Hematopoietic multipotent progenitor cell (in vitro differentiated cells): ENCODE measurements around the gene IKBKE. TPM values are rescaled to one million over a fixed set of nuclear protein-coding genes. Genes with fewer than 3 reads are reported as not detected.

Experiments used
- DNase-seq, 3 donors: peaks; one replicate each; pipeline ENCODE4 v3.0.0-alpha.2; 2011 to 2015; ENCODE audit warnings: low read depth in 2 of 3, low spot score in 2 of 3
- total RNA-seq: library from RNA; depleted of rRNA; stranded (reverse); fragments of >200 nt; gene quantifications from one replicate; pipeline ENCODE4 v1.2.3, GENCODE V29; 2012

IKBKE gene
- total RNA-seq, 1 donor = 29.4 TPM

DNA sequence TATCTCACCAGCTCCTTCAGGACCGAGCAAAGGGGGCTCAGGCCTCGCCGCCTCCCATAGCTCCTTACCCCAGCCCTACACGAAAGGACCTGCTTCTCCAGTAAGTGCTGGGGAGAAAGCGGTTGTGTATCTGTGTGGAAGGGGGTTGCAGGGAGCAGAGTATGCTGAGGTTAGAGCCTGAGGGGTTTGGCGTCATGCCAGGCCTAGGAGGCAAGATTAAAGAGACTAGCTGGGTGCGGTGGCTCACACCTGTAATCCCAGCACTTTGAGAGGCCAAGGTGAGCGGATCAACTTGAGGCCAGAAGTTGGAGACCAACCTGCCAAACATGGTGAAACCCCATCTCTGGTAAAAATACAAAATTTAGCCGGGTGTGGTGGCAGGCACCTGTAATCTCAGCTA, 23.0 kb downstream of the IKBKE start:
- no peak for DNase-seq

GRCh38 chr1:206495011-206495461, 24.8 kb downstream of the IKBKE start:
- DNase-seq = no peak

DNA sequence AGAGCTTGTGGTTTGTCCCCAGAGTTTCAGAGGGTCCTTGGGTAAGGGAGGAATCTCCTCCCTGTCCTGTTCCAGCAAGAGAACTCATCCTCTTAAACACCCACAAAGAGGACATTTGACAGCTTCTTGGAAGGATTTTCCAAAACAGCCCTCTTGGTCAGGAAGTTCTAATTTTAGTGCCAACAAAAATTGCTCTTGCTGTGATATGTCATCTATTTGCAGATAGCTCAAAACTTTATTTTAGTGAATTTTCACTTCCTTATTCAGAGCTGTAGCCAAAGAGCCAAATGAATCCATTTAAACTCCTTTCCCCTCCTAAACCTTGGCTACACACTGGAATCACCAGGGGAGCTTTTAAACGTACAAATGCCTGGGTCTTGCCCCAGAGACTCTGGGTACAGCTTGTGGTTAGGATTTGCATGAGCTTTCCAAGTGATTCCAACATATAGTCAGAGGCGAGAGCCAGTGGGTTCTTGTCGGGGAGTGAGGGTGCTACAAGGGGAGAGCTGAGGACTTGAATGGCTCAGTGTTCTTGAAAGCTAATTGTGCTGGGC, 25.3 kb downstream of the IKBKE start:
- DNase-seq = no peak

GRCh38 chr1:206496131-206496793, 26.0 kb downstream of the IKBKE start:
- DNase-seq = no peak

DNA sequence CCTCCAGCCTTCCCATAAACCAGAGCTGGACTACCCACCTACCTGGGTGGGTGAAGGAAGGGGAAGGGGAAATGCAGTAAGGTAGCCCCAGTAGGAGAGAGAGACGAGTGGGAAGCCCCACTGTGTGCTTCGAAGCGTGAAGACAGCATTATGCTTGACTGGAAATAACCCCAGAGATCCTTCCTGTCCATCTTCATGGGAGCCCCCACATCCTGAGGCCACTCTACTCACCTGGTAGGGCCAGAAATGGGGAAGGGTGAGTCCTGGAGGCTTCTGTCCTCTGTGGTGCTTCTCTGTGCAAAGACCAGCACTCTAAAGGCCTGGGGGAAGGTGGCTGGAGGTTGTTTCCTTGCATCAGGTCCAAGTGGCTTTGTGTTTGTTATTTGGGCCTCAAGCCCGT, 27.1 kb downstream of the IKBKE start:
- DNase-seq = no peak

DNA sequence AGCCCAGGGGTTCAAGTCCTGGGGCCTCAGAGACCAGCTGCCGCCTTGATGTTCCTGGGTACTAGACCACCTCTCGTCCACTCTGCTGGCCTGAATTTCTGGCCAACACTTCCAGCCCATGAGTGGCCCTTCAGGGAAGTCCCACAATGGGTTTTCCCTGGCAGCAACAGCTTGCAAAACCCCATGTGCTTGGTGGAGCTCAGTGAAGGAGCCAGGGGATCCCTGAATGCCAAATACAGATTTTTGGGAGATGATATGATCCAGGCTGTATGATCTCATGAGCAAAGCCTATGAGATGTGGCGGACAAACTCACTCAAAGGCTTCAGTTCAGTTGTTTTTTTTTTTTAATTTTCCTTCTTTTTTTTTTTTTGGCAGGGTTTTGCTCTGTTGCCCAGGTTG, 27.5 kb downstream of the IKBKE start:
- no peak for DNase-seq

- DNase-seq = no peak
Measured at GRCh38 chr1:206498685-206499084, 28.4 kb downstream of the IKBKE start.

DNA sequence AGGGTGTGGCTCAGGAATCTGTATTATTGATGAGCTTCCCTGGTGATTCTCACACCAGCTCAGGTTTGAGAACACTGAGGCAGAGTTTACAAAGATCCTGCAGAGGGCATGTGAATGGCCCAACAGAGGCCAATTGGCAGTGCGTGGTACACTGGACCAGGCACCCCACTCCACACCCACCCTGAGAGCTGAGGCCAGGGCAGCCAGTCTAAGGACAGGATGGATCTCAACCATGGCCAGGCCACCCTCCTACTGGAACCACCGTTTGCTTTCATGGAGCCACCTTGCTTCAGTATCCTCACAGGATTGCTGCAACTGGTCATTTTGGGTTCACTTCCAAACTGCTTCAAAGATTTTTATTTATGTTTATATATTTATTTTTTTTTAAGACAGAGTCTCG, 29.8 kb downstream of the IKBKE start:
- DNase-seq = no peak

DNA sequence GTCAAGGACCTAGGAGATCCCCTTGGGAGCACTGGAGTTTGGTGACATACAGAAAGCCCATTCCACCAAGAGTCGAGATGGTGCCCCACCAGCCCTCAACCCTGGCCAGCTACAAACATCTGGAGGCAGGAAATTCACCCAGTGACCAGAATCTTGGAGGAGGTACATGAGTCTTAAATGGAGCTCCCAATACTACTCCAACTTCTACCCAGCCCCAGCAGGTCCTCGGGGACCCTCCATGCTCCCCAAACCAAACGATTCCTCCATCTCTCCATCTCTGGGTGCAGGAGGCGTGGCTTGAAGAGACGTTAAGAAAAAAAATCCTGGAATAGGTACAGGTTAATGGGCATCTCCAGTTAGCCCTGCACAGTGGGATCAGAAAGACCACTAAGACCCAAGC, 31.6 kb downstream of the IKBKE start:
- no peak for DNase-seq

DNA sequence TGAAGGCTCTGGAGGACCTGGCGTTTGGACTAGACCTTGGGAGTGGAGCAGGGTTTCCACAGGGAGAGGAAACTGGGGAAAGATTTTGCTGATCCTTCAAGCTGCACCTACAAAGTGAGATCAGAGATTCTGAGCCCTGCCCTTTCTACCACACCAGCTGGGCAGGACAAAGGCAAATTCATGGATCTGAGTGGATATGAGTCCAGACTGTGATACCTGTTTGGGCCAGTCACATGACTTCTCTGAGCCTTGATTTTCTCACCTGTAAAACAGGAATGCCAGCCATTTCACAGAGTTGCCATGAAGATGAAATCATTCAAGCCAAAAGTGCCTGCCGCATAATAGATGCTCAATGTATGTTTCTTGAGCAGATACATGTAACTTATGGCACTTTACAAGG, 32.1 kb downstream of the IKBKE start:
- no peak for DNase-seq

DNA sequence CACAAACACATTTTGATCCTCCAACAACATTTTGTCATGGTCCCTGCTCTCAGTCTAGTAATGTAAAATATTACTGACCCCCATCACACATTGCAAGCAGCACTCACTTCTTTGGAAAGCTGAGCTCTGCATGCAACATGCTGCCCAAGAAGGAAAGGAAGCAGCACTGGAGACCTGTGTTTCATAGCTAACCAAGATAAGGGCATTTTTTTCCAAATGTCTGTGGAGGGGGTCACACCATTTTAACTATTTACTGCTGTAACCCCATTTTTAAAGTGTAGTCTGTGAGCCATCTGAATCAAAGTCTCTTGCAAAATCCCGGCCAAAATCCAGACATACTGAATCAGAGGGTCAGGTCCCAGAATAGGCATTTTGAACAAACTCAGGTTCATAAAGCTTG, 32.5 kb downstream of the IKBKE start:
- no peak for DNase-seq

DNA sequence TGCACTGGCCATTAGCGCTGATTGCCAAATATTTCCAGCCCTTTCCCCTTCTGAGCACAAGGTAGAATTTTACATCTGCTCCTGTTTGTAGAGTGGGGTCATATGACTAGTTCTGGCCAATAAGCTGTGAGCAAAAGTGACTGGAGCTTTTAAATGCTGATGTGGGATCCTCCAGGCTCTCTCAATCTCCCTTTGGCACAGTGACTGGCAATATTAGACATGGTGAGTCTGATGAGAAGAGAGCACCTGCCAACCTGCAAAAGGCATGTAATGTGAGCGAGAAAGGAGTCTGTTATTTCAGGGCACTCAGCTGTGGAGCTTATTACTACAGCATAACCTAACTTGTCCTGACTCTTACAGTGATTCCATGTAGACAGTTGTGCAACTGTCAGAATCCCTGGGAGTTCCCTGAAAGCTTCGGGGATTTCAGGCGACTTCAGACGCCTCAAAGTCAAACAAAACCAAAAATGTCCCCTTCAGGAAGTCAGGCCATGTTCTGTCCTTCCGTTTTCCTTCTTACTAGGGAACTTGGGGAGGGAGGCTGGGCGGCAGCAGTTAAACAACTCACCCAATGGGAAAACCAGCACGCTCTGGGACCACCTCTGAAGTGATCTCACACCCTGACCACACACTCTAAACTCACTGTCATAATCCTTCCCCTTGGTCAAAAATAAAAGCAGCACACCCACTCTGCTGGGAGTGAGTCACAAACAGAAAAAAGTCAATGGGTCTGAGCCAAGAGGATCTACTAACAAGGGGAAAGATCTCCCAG, 33.5 kb downstream of the IKBKE start:
- DNase-seq = peak in 1 of 3 donors; percentile 35

DNA sequence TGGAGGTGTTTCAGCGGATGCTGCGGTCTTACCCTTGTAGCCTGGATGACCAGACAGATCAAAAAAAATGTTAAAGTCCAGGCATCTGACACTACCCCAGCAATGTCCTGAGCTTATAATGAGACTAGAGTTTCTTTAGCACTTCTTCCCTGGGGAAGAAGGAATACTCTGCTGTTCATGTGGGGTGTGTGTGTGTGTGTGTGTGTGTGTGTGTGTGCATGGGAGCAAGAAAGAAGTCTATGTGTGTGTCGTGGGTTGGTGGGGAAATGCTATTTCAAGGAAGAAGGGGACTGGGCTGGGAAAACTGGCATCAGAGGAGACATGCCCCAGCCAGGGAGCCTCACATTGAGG, 34.1 kb downstream of the IKBKE start:
- DNase-seq = no peak

DNA sequence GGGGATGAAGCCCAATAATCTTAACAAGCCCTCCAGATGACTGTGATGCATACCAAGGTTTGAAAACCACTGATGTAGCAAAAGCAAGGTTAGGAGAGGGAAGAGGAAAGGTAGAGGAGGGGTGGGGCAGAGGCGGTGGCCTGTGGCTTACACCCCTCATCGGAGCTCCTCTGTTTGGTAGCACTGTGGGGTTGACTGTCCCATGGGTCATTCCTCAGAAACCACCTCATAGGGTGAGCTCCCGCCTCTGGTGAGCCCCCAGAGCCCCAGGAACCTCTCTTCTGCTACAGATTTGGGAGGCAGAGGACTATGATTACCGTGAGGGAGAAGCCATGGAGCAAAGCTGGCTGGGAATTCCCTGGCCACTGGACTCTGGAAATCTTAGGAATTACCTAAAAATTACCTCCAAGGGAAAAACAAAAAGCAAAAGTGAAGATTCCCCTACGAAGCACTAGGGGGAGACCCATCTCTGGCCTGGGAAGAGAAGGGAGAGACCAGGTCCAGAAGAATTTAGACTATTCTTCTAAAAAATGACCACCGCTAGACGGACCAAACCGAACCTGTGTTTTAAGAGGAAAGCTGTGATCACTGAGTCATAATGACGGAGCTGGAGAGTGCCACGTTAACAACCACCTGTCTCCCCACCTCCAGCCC, 35.6 kb downstream of the IKBKE start:
- no peak for DNase-seq

- peak in 2 of 3 donors; percentile 5 to 8 for DNase-seq
Measured at GRCh38 chr1:206506405-206507283, 36.4 kb downstream of the IKBKE start.

DNA sequence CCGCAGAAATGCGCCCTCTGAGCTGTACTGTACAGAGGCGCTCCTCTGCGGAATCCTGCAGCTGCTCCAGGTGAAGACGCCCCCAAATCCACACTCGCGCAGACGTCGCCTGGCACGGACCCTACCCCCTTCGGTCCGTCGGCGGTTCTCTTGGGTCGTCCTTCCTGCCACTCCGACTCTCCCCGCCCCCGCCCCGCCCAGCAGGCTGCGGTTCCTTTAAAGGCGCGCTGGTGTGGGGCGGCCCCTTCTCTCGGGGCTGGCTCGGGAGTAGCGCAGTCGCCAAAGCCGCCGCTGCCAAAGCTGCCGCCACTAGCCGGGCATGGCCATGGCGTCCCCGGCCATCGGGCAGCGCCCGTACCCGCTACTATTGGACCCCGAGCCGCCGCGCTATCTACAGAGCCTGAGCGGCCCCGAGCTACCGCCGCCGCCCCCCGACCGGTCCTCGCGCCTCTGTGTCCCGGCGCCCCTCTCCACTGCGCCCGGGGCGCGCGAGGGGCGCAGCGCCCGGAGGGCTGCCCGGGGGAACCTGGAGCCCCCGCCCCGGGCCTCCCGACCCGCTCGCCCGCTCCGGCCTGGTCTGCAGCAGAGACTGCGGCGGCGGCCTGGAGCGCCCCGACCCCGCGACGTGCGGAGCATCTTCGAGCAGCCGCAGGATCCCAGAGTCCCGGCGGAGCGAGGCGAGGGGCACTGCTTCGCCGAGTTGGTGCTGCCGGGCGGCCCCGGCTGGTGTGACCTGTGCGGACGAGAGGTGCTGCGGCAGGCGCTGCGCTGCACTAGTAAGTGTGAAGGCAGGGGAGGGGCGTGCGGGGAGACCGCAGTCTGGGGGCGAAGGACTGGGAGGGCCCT, 37.2 kb downstream of the IKBKE start, which contains the start of gene RASSF5:
Gene RASSF5 (plus strand): TSS at position 248 of the 846 bp plus-strand sequence. CDS start 72 bp downstream, at position 320.
- DNase-seq = peak; percentile 39 to 70 (median 54)

GRCh38 chr1:206508130-206508889, 38.0 kb downstream of the IKBKE start:
- peak in 1 of 3 donors; percentile 13 for DNase-seq

DNA sequence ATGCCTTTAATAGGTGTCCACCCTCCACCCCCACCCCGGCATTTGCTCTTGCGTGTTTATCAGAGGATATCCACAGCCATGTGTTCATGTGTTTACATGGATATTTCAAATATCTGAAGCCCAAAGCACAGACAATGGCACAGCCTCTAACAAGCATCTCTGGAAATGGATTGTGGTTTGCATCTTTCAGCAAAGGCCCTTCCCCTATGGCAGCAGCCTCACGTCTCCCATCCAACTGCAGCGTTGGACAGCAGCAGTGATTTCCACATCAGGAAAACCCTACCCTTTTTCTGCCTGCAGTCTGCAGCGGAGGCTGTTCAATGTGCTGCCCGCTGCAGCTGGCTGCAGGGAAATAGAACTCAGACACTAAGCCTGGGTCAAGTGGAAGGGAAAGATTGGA, 38.7 kb downstream of the IKBKE start:
- DNase-seq = no peak
